OCI-LY7 (cell line): ENCODE data around the gene PITPNM3.

Experiments
- EZH2phosphoT487 ChIP-seq: fragments of 200-600 bp; sonication (generic); IDR thresholded peaks from 2 replicates; pipeline ENCODE4 v1.6.1; 2018; ENCODE audit warnings: low read depth, borderline replicate concordance, mild to moderate bottlenecking, mixed run types, antibody characterized with exemption, low read length, moderate library complexity, mixed read lengths
- TF ChIP-seq, protein P1 (sequence below): fragments of 200-600 bp; sonication (generic); conservative IDR thresholded peaks from 2 replicates; pipeline ENCODE4 v1.5.1; 2014; ENCODE audit warnings: mild to moderate bottlenecking, antibody characterized with exemption, low read length, moderate library complexity, mixed read lengths

DNA sequence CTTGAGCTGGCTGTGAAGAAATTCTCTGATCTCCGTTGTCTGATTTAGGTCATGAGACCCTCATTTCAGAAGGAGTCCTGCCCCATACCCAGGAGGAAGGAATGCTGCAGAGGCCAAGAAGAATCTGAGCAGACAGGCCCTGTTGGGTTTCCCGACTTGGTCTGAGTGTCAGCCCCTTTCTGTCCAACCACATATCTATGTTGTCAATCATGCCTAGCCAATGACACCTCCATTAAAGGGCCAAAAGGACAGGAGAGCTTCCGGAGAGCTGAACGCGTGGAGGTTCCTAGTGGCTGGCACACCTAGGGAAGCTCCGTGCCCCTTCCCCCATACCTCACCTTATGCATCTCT, 74.3 kb downstream of the PITPNM3 start:
- TF ChIP-seq, protein P1, sequence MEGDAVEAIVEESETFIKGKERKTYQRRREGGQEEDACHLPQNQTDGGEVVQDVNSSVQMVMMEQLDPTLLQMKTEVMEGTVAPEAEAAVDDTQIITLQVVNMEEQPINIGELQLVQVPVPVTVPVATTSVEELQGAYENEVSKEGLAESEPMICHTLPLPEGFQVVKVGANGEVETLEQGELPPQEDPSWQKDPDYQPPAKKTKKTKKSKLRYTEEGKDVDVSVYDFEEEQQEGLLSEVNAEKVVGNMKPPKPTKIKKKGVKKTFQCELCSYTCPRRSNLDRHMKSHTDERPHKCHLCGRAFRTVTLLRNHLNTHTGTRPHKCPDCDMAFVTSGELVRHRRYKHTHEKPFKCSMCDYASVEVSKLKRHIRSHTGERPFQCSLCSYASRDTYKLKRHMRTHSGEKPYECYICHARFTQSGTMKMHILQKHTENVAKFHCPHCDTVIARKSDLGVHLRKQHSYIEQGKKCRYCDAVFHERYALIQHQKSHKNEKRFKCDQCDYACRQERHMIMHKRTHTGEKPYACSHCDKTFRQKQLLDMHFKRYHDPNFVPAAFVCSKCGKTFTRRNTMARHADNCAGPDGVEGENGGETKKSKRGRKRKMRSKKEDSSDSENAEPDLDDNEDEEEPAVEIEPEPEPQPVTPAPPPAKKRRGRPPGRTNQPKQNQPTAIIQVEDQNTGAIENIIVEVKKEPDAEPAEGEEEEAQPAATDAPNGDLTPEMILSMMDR: no peak
- TF ChIP-seq EZH2phosphoT487: no peak
